HG03280 (cell line): Measurements from ENCODE around the gene RP2.

ENCODE experiments used
- ATAC-seq: cut with Tn5 transposase; IDR thresholded peaks from one replicate; pipeline ENCODE4 v1.9.1; 2021; ENCODE audit warnings: mild to moderate bottlenecking, moderate library complexity; ENCODE audit not compliant: unreplicated experiment

Gene RP2

GRCh38 chrX:46917622-46918021 lies 80.8 kb downstream of the RP2 start:
- no peak for ATAC-seq

GRCh38 chrX:46918434-46918833 lies 81.6 kb downstream of the RP2 start:
- no peak for ATAC-seq

- no peak for ATAC-seq
These were observed 83.4 kb downstream of the RP2 start for GRCh38 chrX:46920235-46920634.

- no peak for ATAC-seq
These were observed 85.8 kb downstream of the RP2 start for GRCh38 chrX:46922611-46923010.

GRCh38 chrX:46927718-46928117 lies 90.9 kb downstream of the RP2 start:
- no peak for ATAC-seq

- ATAC-seq, result no peak
These were observed 92.8 kb downstream of the RP2 start for GRCh38 chrX:46929439-46930261.
